BJ (cell line): ENCODE results near the gene CCDC136. TPM values are rescaled to one million over a fixed set of nuclear protein-coding genes. Genes with fewer than 3 reads are reported as not detected.
A peak's percentile ranks its signal among the peaks of the same experiment; 100 is the strongest.

Experiments
- CTCF ChIA-PET: fragments of 350-600 bp; formaldehyde crosslinking; extraction: SDS; loops from one replicate; lab custom pipeline; 2021; ENCODE audit warnings: antibody characterized with exemption, inconsistent platforms; lab: Yijun Ruan, JAX
- POLR2A ChIA-PET: fragments of 300-600 bp; sonication (Branson Sonifier 250); formaldehyde crosslinking; extraction: SDS; loops from one replicate; lab custom pipeline; 2021; ENCODE audit warnings: antibody characterized with exemption; lab: Charles Lee
- DNase-seq: peaks from one replicate; pipeline ENCODE4 v3.0.0-alpha.2; 2011; ENCODE audit warnings: low read depth
- H3K27me3 ChIP-seq: 2 replicates; pipeline ENCODE4 v1.6.0; 2011; ENCODE audit warnings: low read length; ENCODE audit not compliant: control insufficient read depth, insufficient read depth
- H3K36me3 ChIP-seq: 2 replicates; pipeline ENCODE4 v1.5.1; 2011; ENCODE audit warnings: low read length; ENCODE audit not compliant: control insufficient read depth, insufficient read depth
- H3K4me3 ChIP-seq: 2 replicates; pipeline ENCODE4 v1.5.1; 2011; ENCODE audit warnings: low read depth, mild to moderate bottlenecking, control low read depth, low read length
- polyA plus RNA-seq: library from polyadenylated mRNA; depleted of rRNA; stranded (reverse); fragments of >200 nt; gene quantifications from 2 replicates; pipeline ENCODE4 v1.2.3, GENCODE V29; 2011
- TF ChIP-seq, protein P1 (sequence below): IDR thresholded peaks from 2 replicates; pipeline ENCODE4 v1.5.1; 2011; ENCODE audit warnings: low read depth, mild to moderate bottlenecking, control low read depth, inconsistent platforms, low read length, moderate library complexity; ENCODE audit not compliant: insufficient read depth

The CCDC136 gene
- polyA plus RNA-seq, 1 experiment: 13.2 TPM

DNA sequence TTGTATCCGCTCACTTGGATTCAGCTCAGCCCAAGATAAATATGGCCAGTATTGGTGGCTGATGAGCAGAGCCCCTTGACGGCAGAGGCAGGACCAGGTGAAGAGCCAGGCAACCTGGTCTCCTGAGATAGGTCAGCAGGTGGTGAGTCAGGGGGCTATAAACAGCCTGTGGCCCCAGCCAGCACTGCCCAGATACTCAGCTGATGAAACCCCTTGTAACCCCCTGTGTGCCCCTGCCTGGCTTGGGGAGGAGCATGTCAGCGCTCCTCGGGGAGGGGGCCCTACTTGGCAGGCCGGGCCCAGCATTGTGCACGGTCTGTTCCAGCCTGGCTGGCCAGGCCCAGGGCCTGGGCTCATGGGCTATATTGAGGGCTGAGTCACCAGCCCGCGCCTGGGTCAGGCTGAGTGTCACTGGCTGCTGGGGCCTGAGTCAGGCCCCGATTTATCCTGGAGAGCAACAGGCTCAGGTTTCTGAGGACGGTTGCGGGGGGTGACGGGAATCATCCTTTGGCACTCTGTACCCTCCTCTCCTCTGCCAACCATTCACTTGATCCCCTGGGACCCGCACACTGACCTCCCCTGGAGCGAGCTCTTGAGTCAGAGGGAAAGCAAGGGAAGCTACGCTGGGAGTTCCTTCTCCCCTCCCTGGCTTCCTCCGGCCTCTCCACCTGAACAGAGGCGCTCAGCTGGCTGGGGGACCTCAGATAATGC, 35.6 kb downstream of the CCDC136 start:
- no peak for DNase-seq
- CTCF ChIA-PET: interaction anchor here (1.2 to 1.4 kb wide), 3 partner anchors 13 to 53 kb away, joined by 3 to 5 read pairs (median 5); no protein-coding TSS in a partner anchor
- H3K27me3 ChIP-seq: no peaks in the 10 kb centered on the region
- H3K4me3 ChIP-seq: no peak overlapping the region
- H3K36me3 ChIP-seq: no peaks in the 10 kb centered on the region; the same call in 1 of the 2 replicates
- TF ChIP-seq, protein P1, sequence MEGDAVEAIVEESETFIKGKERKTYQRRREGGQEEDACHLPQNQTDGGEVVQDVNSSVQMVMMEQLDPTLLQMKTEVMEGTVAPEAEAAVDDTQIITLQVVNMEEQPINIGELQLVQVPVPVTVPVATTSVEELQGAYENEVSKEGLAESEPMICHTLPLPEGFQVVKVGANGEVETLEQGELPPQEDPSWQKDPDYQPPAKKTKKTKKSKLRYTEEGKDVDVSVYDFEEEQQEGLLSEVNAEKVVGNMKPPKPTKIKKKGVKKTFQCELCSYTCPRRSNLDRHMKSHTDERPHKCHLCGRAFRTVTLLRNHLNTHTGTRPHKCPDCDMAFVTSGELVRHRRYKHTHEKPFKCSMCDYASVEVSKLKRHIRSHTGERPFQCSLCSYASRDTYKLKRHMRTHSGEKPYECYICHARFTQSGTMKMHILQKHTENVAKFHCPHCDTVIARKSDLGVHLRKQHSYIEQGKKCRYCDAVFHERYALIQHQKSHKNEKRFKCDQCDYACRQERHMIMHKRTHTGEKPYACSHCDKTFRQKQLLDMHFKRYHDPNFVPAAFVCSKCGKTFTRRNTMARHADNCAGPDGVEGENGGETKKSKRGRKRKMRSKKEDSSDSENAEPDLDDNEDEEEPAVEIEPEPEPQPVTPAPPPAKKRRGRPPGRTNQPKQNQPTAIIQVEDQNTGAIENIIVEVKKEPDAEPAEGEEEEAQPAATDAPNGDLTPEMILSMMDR: no peak
- POLR2A ChIA-PET: interaction anchor here (0.6 kb wide), 1 partner anchor 166 kb away, joined by 3 read pairs; no protein-coding TSS in a partner anchor

DNA sequence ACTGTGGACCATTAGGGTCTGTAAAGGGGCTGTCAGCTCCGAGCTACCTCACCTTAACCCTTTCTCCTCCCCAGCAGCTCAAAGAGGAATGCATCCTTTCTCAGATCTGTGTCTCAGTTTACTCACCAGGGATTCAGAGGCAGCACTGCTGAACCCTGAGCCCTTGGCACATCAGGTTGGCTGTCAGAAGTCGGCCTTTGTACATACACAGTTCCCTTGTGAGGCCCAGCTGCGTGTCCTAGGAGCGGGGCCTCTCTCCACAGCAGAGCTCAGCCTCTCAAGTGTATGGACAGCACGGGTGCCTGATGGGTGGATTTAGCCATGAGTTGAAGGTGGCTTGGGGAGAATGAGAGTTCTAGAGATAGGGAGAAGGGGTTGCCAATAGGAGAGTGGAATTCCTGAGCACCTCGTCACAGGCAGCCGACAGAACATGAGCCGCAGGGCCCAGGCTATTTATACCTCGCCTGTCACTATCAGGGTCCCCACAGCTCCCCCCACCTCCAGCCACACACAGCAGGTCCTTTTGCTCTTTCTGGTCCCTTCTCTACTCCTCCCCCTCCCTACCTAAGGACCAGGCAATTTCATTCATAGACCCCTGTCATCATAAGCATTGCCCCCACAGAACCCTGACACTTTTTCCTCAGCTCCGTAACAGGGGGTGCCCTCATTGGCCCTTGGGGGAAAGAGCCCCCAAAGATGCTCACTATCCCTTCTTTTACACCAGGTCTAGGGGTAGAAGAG, 36.4 kb downstream of the CCDC136 start:
- TF ChIP-seq, protein P1: no peak
- POLR2A ChIA-PET: interaction anchor here (0.5 to 0.7 kb wide), 2 partner anchors 11 to 34 kb away, joined by 3 to 16 read pairs; no protein-coding TSS in a partner anchor
- no peaks in the 10 kb centered on the region; the same call in none of the 2 replicates for H3K36me3 ChIP-seq
- CTCF ChIA-PET: interaction anchor here (1.0 to 1.4 kb wide), 3 partner anchors 15 to 52 kb away, joined by 3 to 6 read pairs (median 5); no protein-coding TSS in a partner anchor
- no peaks in the 10 kb centered on the region for H3K27me3 ChIP-seq
- no peak for DNase-seq
- H3K4me3 ChIP-seq: no peak overlapping the region

DNA sequence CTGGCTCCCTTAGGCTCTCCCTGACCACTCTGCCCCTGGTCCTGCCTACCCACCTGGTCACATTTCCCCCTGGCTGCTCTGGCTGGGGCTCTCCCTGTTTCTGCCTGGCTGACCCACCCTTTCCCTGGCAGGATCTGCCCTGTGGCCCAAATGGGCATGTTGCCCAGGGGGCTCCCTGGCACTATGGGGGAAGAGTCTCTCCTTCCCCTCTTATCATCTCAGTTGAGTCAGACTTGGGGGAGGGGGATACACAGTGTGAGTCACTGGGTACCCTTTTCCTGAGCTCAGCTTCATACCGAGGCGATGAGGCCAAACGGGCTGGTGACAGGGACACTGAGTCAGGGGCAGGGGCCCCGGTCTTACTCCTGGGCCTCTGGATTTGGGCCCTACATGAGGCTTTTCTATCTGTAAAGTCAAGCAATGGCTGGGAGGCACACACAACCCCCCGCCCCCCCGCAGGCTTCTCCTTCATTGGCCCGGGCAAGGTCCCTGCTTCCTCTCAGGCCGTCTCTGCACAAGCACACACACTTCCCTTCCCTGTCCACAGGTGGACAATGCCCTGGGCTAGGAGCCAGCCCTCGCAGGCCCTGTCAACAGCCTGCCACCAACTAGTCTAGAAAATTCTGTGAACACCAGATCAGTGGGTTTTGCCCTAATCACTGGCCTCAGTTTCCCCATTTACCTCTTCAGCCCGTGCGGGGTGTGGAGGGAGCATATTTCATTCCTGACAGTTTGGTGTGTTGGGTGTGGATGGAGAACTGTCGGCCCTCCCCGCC, 37.8 kb downstream of the CCDC136 start:
- ChIA-PET POLR2A (interaction anchor here (0.7 to 0.8 kb wide), 2 partner anchors 10 to 74 kb away, joined by 5 to 7 read pairs; no protein-coding TSS in a partner anchor), CTCF (no interaction called here)

DNA sequence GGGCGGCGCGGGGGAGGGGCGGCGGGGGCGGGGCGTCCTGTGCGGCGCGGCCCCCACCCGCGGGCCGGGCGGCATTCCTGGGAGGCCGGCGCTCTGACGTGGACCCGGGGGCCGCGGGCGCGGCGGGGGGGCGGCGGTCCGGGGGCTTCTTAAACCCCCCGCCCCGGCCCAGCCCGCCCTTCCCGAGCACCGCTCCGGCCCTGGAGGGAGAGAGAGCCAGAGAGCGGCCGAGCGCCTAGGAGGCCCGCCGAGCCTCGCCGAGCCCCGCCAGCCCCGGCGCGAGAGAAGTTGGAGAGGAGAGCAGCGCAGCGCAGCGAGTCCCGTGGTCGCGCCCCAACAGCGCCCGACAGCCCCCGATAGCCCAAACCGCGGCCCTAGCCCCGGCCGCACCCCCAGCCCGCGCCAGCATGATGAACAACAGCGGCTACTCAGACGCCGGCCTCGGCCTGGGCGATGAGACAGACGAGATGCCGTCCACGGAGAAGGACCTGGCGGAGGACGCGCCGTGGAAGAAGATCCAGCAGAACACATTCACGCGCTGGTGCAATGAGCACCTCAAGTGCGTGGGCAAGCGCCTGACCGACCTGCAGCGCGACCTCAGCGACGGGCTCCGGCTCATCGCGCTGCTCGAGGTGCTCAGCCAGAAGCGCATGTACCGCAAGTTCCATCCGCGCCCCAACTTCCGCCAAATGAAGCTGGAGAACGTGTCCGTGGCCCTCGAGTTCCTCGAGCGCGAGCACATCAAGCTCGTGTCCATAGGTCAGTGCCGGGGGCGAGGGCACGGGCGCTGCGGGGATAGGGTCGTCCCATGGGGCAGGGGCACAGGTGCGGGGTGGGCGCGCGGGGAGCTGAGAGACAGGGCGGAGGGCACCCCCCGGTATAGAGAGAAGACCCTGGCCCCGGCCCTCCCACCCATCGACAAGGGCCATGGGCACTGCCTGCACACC, 38.7 kb downstream of the CCDC136 start, which contains the start of gene FLNC:
FLNC (plus strand) TSS at position 176 of the 947 bp plus-strand sequence; CDS start at position 408, 232 bp downstream.
- CTCF ChIA-PET: interaction anchor here (1.2 to 4.2 kb wide), 2 partner anchors 12 to 222 kb away, joined by 3 to 30 read pairs; no protein-coding TSS in a partner anchor
- POLR2A ChIA-PET: interaction anchor here (1.1 to 2.9 kb wide), 3 partner anchors 48 to 92 kb away, joined by 3 to 12 read pairs (median 3); partner anchors contain the start of gene CALU
- no peak for DNase-seq
- TF ChIP-seq, protein P1: no peak
- Histone ChIP-seq H3K27me3 (no peaks in the 10 kb centered on the region), H3K36me3 (peaks cover 6% of the 10 kb centered on the region), H3K4me3 (peak within 1 kb of the TSS; percentile 97)

More for the DNA sequence above, 37.8 kb downstream of the CCDC136 start:
- Histone ChIP-seq H3K36me3 (no peaks in the 10 kb centered on the region; the same call in none of the 2 replicates), H3K27me3 (no peaks in the 10 kb centered on the region), H3K4me3 (peak overlapping the region; percentile 26)
- TF ChIP-seq, protein P1: no peak
- no peak for DNase-seq
